GM13976 (cell line): Measurements from ENCODE around the gene ZFP36L1.

Experiments
- DNase-seq: peaks from one replicate; pipeline ENCODE4 v3.0.0; 2012; ENCODE audit warnings: low spot score
- in situ Hi-C: fragments of 300-500 bp; cut with MboI; formaldehyde crosslinking; loops from one replicate; pipeline ENCODE4 v1.12.0; 2022; ENCODE audit warnings: low sequenced_read_pairs, mixed read lengths, inconsistent platforms; ENCODE audit not compliant: unreplicated experiment
- TF ChIP-seq, protein P1 (sequence below): IDR thresholded peaks from 2 replicates; pipeline ENCODE4 v1.5.1; 2012; ENCODE audit warnings: borderline replicate concordance, mild to moderate bottlenecking; ENCODE audit not compliant: insufficient read depth; ENCODE audit errors: extremely low read depth, missing control alignments, control extremely low read depth

The ZFP36L1 gene

DNA sequence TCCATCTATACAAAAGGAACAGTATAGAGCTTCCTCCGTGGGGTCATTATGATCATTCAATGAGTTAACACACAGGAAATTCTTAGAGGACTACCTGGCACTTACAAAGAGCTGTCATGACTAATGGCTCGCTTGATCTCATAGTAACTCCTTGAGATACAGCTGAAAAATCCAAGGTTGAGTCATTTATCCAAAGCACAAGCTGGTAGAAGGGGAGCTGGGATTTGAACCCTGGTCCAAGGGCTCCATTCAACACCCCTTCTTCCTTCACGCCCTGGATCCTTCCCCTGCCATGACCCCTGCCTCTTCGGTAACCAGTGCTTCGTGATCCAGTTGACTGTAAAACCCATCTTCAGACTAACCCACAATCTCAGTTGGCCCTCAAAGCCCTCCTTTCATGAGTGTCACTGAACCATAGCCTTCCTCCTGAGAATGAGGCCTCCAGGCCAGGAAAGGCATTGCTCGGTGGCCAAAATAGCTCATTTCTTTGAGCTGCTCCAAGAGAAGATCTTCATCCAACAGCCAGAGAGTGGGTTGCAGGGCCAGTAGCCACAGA is 7.8 kb downstream of the ZFP36L1 start:
- TF ChIP-seq, protein P1, sequence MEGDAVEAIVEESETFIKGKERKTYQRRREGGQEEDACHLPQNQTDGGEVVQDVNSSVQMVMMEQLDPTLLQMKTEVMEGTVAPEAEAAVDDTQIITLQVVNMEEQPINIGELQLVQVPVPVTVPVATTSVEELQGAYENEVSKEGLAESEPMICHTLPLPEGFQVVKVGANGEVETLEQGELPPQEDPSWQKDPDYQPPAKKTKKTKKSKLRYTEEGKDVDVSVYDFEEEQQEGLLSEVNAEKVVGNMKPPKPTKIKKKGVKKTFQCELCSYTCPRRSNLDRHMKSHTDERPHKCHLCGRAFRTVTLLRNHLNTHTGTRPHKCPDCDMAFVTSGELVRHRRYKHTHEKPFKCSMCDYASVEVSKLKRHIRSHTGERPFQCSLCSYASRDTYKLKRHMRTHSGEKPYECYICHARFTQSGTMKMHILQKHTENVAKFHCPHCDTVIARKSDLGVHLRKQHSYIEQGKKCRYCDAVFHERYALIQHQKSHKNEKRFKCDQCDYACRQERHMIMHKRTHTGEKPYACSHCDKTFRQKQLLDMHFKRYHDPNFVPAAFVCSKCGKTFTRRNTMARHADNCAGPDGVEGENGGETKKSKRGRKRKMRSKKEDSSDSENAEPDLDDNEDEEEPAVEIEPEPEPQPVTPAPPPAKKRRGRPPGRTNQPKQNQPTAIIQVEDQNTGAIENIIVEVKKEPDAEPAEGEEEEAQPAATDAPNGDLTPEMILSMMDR, result no peak
- in situ Hi-C loops, result no loop called here
- no peak for DNase-seq

DNA sequence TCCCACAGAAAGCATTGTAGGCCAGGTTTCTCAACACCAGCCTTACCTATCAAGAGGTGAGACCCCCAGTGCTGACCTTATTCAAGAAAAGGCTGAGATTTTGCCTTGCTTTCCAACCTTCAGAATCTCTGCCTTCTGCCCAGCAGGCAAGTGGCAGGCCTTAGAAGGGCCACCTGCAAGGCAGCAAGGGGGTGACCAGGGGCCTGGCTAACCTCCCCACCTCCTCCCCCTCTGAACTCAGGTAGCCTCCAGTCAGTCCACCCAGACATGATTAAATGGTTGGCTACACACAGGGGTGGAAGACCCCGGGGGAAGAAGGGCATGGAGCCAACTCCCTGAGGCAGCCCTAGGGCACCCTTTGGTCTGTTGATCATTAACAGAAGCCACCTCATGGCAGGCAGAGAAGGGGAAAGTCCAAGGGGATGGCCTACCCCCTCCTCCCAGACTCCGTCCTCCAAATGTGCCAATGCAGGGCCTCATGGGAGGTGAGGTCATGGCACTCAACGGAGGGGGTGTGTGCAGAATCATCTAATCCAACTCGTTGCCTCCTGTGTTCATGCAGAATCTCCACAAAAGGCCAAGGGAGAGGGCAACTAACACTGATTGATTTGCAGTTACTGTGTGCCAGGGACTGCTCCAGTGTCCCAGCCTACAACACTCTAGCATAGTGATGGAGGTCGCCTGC is 8.5 kb downstream of the ZFP36L1 start:
- in situ Hi-C loops, result no loop called here
- no peak for DNase-seq
- TF ChIP-seq, protein P1, result no peak

DNA sequence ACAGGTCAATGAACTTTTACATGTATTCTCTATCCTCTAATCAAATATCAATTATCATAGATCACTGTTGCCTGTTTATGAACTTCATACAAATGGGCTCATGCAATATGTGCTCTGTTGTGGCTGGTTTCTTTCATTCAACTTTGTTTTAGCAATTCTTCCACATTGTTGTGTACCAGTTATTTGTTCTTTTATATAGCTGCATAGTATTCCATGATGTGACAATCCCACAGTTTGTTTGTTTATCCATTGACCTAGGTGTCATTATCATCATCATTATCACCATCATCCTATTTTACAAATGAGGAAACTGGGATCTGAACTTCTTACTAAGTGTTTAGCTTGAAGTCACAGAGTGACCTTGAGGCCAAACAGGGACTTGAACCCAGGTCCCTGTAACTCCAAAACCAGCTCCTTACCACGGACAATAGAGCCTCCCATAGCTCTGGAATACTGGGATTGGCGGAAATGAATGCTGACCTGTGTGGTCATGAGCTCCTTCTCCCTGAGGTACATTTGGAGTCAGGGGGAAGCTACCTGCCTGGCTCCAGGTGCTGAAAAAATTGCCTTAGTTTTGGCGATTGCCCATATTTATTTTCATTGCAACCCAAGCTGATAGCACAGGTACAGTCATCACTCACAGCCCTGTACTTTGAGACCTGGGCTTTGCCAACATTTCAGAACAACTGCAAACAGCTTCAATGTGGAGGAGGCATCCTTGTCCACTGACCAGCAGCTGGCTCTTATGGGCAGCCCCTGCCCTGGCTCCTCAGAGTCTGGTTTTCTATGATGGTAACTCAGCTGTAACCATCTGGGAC is 9.2 kb downstream of the ZFP36L1 start:
- in situ Hi-C loops, result no loop called here
- no peak for DNase-seq
- TF ChIP-seq, protein P1, result no peak

DNA sequence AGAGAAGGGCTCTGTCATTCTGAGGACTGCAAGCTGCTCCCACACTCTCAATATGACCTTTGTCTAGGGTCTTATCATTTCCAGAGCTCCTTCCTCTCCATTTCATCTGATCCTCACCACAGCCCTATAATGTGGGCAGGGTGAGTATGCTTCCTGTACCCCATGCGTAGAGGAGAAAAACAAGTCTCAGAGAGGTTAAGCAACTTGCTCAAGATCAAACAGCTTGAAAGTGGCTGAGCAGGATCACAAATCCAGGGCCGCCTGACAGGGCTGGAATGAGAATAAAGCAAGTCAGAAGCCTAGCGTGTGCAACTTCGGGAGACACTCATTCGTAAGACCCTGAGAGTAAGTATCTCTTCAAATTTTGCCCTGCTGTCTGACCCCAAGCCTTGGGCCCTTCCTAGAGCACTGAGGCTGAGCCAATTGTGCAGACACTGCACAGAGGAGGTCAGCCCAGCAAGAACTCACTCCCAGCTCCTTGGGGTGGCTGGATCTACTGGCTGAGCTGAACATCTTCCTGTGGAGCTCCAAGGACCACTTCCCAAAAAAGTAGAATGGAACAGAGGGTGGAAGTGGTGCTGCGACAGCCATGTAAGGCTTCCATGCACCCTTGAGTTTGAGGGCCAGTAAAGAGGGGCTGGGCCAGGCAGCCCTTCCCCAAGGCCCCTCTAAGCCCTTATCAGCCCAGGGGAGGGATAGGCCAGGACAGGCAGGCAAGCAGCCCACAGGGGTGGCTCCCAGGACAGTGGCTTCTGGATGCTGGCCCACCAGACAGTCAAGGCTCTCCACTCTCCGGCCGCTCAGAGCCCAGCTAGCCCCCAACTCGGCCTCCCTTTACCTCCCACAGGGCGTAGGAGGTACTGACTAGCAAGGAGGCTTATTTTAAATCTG is 10.5 kb downstream of the ZFP36L1 start:
- no peak for DNase-seq
- in situ Hi-C loops, result no loop called here
- TF ChIP-seq, protein P1, result no peak

DNA sequence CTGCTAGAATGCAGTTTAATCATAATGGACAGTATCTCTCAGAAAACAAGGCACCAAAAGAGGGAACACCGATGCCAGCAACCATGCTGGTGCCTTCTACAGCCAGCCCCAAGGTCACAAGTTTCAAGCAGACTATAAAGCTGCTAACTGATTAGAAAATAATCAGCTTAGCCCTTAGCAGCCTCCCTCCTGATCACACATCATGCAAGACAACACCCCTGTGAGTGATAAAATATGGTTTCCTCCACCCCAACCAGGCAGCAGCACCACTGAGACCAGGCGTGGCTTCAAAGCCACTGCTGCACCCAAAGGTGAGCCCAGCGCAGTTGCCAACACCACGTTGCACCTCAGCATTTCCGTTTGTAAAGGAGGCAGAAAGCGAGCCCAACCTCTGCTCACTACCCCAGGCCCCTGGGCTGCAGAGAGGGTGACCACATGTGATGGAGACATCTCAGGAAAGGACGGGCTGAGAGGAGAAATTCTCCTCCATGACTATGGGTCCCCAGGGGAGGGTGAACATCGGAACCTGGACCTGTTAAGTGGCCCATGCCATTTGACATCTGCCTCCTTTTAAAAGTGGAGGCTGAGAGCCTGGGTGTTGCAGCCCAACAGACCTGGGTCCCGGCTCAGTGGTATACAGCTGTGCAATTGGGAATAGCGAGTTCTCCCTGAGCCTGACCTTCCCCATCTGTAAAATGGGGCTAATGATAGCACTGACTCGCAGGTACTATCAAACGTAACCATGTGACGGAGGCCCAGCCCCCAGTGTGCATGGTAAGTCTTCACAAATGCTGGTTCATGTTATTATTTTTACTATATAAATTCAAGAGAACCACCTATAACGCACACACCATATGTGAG is 11.5 kb downstream of the ZFP36L1 start:
- in situ Hi-C loops, result no loop called here
- TF ChIP-seq, protein P1, result no peak
- no peak for DNase-seq
